AML-193 (cell line): ENCODE results near the gene C19orf67.

Experiments
- DNase-seq, 2 experiments: peaks; one replicate each; lab custom pipeline; 2025; lab: John Stamatoyannopoulos, UW

Gene C19orf67

DNA sequence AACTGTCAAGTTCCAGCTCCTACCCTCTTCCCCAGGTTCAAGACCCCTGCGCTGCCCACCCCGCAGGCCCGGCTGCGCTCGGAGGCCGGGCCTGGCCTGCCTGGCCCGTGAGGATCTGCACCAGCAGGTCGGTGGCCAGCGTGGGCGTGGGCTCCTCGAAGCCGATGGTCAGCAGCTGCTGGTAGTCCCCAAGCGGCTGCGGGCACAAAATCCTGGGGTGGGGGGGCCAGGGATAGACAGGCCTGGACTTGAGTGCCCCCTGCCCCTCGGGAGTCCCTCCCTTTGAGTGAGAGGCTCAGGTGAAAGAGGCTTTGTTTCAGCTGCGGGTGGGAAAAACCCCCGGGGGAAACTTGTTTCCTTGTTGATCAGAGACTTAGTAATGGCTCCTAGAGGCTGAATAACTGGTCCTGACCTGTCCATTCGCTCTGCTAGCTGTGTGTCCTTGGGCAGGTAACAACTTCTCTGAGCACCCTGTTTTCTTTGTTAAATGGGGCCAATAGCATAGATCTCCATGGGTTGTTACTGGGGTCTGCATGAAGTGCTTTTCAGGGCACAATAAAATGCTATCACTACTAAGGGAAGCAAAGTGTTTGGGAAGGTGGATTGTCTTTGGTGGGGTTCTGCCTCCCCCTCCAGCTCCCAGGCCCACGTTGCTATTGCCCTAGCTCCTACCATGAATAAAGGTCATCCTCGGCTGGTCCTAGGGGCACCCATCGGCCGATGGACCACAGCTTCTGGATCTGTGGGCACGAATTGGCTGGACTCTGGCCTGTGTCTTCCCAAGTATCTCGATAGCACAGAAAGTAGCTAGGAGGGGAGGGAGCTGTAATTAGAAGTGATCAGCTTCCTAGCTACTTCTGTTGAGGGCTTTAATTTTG, 3.5 kb downstream of the C19orf67 start:
- DNase-seq, result no peak

DNA sequence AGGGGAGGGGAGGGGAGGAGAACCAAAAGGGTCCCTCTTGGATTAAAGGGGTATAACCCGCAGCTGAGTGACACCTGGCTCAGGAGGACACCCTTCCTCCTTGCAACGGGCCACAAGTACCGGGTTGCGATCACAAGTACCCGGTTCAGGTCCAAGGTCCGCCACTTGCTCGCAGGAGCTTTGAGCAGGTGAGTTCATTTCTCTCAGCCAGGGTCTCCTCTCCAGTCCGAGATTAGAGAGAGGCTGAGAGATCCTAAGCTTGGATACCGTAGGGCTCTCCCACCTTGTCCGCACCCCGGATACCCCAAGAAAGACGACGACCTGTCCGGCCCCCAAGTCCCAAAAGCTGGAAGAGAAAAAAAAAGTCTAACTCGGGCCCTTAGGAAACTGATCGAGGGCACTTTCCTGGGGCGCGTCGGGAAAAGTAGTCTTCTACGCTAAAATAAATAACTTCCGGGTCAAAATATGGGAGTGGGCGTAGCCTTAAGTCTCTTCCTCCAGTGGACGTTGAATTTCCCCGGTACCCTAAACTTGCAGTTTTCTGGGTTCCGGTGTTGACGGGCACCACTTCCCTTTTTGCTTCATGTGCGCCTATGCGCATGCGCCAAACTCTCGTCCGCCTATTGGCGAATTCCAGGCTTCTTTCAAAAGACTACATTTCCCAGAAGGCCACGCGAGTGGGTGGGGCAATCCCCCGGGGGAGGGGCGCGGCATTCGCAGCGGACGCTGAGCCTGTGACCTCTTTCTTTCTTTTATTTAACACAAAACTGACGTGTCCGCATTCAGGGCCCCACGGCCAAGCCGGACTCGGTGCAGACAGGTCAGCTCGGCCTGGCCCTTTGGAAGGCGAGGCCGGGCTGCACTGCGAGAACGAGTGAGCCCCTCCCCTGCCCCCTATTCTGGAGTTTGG, 4.4 kb downstream of the C19orf67 start:
- peak; percentile 98 to 99 for DNase-seq

DNA sequence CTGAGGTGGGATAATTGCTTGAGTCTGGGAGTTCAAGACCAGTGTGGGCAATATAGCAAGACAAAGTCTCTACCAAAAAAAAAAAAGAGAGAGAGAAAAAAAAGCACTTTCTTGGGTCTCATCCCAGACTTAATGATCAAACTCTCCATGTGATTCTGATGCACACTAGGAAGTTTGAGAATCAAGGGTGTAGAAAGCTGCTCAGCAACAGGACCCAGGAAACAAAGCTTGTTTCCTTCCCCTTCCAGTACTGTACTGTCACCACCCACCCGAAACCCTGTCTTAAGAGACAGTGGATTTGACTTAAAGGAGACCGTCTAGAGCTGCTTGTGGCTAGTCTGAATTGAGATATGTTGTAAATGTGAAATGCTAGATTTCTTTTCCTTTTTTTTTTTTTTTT, 7.2 kb downstream of the C19orf67 start:
- DNase-seq, result peak; percentile 31 to 65

DNA sequence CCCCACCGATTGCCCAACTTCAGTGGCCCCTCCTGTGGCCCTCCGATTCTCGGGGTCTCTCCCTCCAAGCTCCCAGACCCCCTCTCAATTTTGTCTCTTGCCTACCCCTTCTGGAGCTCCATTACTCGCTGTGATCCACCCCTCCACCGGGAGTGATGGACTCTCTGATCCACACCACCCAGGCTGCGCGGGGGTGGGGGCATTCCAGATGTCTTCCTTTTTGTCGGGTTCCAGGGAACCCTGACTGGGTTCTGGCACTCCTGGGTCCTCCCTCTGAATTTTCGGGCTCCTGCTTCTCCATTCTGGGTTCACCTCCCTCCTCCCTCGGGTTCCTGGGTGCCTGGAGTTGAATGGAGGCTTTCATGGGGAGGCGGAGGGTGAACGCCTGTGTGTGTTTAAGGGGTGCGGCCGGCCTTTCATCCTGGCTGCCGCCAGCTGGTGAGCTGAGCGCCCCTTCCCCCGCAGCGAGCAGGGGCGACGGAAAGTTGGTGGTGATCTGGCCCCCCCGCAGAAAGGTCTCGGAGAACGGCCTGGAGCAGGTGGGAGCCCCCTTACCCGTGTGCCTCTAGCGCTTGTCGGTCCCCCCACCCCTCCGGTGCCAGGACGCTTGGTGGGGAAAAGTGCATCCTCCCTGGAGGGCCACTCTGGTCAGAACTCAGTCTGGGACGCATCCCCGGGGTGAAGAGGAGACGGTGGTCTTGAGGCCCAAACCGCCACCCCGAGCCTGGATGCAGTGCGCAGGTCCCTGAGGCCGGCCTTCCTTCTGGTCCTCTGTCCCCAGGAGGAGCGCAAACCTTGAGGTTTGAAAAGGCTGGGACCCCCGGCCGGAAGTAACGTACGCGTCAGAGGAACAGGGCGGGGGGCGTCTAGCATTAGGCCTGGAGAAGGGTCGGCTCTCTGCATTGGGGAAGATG, 11.4 kb downstream of the C19orf67 start:
- DNase-seq, result no peak

DNA sequence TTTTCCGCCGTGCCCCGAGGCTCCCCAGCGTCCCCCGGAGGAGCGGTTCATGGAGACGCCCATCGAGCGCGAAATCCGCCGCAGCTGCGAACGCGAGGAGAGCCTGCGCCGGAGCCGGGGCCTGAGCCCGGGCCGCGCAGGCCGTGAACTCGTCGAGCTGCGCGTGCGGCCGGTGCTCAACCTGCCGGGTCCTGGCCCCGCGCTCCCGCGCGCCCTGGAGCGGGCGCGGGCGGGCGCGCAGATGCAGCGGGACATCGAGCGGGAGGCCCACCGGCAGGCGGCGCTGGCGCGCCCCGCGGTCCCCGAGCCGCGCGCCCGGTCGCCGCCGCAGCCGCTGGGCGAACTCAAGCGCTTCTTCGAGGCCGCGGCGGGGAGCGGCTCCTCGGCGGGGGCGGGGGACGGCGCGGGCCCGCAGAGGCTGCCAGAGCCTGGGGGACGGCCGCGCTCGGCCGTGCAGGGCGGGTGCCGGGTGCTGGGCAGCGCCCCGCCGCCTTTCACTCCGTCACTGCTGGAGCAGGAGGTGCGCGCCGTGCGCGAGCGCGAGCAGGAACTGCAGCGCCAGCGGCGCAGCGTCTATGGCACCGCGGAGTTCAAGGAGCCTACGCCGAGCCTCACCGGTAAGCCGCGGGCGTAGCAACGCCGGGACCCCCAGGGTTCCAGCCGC, 12.2 kb downstream of the C19orf67 start:
- DNase-seq, result peak; percentile 67 to 69

DNA sequence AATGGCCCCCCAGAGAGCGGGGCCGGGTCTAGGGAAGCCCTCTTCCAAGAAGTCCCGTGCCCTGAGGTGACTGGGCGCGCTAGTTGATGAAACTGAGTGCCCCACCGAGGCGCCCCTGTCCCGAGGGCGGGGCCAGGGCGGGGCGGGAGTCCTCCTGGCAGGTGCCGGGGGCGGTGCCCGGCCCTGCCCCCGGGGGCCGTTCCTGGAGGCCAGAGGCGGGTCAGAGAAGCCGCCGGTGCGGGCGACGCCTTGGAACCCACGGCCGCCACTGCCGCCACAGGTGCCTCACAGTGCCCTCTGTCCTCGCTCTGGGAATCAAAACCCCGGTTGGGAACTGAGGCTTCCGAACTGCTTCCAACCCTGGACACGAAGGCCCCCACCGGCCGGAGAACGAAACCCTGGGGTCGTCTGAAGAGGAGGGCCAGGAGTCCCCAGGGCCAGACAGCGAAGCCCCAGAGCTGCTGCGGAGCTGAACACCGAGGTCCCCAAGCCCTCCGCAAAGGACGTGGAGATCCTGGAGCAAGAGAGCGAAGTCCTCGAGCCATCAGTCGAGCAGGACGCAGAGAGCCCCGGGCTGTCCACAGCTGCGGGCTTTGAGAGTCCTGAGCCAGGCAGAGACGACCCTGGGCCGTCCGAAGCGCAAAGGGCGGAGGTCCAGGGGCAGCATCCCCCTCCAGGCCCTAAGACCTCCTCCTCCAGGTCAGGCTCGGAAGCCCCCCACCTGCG, 12.9 kb downstream of the C19orf67 start, which contains the start of gene MISP3:
Gene MISP3, plus strand, starts transcription at position 252 of the 726 bp plus-strand sequence. CDS start 524 bp downstream, outside the sequence.
- no peak for DNase-seq

DNA sequence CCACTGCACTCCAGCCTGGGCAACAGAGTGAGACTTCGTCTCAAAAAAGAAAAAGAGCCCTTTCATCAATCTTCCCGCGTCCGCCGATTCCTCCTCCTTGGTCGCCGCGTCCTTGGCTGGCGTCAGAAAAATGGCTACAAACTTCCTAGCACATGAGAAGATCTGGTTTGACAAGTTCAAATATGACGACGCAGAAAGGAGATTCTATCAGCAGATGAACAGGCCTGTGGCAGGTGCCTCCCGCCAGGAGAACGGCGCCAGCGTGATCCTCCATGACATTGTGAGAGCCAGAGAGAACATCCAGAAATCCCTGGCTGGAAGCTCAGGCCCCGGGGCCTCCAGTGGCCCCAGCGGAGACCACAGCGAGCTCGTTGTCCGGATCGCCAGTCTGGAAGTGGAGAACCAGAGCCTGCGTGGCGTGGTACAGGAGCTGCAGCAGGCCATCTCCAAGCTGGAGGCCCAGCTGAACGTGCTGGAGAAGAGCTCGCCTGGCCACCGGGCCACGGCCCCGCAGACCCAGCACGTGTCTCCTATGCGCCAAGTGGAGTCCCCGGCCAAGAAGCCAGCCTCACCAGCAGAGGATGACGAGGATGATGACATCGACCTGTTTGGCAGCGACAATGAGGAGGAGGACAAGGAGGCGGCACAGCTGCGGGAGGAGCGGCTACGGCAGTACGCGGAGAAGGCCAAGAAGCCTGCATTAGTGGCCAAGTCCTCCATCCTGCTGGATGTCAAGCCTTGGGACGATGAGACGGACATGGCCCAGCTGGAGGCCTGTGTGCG, 15.1 kb downstream of the C19orf67 start:
- DNase-seq, result no peak

DNA sequence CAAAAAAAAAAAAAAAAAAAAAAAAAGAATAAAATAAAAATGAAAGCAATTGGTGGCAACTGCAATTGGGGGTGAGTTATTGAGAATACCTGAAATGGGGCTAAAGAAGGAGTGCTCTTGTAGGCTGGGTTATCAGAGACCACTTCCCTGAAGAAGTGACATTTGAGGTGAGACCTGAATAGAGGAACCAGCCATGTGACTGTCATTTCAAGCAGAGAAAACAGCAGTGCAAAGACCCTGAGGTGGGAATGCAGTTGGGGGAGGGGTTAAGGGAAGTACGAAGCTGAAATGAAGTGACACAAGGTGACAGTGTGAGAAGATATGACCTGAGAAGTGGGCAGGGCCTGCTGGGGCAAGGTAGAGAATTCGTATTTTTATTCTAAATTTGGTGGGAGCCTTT, 19.4 kb downstream of the C19orf67 start:
- DNase-seq, result no peak

DNA sequence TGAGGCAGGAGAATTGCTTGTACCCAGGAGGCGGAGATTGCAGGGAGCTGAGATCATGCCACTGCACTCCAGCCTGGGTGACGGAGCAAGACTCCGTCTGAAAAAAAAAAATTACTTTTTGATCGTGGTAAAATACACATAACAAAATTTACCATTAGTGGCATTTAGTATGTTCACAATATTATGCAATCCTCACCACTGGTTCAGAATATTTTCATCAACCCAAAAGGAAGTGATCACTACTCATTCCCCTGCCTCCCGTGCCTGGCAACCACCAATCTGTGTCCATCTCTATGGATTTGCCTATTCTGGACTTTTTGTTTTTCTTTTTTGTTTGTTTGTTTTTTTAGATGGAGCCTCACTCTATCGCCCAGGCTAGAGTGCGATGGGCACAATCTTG, 22.5 kb downstream of the C19orf67 start:
- DNase-seq, result no peak

DNA sequence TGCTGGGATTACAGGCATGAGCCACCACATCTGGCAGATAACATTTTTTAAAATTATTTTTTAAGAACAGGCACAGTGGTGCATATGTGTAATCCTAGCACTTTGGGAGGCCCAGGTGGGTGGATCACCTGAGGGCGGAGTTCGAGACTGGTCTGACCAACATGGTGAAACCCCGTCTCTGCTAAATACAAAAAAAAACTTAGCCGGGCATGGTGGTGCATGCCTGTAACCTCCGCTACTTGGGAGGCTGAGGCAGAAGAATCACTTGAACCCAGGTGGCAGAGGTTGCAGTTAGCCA, 23.1 kb downstream of the C19orf67 start:
- DNase-seq, result no peak

DNA sequence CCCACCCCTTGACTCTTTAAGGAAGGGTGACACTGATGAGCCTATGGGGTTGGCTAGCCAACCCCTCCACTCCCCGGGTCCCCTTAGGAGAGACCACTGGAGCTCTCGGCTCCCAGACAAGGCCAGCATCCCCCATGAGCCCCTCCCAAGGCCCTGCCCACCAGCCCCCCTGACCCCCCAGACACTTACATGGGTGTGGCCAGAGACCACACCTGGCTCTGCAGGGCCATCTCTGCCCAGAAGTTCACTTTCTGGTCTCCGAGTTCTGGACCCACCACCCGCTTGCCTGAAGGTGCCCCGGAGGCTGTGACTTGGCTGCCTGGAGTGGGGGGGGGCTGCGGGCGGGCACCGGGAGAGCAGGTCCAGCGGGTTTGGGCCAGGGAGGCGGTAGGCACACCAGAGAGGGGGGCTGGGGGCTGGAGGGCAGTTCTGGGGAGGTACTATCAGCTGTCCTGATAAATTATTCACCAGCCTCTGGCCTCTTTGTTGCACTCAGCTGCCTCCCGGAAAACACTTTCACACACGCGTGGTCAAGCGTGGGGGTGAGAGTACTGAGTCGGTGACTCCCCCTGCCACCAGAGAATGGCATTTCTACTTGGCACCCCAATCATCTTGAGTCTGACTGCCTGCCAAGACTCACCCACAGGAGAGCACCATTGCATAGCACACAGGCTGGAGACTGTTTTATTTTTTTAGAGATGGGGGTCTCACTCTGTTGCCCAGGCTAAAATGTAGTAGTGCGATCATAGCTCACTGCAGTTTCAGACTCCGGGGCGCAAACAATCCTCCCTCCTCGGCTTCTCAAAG, 23.6 kb downstream of the C19orf67 start, which contains the start of gene PALM3:
Gene PALM3, minus strand, starts transcription at position 326 of the 807 bp plus-strand sequence. Its CDS starts 96 bp downstream, at position 230.
- no peak for DNase-seq

DNA sequence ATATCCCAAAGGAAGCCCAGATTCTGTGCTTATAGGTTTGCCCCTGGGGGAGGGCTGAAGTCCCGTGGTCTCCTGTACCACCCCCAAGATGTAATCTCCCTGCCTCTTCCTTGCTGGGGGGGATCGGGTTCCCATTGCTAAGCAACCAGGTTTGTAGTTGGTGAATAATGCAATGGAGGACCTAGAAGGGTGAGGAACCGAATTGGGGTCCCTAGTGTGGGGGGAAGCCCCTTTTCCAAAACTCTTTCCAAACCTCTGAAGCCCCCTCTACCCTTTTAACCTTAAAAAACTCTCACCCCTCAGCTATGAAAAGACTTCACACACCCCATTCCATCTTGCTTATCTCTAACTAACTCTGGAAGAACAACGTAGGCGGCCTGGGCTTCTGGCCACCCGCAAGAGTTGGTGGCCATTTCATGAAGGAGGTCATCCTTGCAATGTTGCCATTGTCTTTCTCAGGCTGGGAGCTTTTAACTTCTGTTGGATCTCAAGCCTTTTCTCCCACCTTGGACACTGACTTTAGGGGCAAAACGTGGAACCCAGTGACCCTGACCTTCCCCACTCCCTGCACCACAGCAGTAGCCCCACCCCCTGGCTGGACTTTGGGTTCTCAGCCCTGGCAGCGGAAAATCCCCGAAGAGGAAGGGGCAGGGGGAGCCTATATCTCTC, 24.4 kb downstream of the C19orf67 start:
- DNase-seq, result no peak

DNA sequence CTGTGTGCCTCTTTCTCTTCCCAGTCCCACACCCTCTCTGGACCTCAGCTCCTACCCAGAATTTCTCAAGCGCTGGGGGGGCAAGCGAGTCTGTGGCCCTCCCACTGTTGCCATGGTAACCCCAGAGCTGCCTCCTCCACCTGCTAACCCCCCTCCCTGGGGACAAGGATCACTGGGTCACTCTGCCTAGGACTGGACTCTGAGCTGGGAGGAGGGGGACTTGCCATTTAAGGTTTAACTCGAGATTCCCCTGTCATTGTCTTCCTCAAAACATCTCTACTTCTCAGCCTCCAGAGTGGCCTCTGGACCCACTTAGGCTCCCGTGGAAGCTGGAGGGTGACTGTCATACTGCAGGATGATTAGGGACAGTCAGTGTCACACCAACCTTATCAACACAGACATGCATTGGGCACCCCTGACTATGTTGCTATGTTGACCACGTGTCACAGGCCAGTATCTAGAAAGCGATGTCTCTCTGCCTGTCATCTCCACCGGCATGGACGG, 25.9 kb downstream of the C19orf67 start:
- no peak for DNase-seq

DNA sequence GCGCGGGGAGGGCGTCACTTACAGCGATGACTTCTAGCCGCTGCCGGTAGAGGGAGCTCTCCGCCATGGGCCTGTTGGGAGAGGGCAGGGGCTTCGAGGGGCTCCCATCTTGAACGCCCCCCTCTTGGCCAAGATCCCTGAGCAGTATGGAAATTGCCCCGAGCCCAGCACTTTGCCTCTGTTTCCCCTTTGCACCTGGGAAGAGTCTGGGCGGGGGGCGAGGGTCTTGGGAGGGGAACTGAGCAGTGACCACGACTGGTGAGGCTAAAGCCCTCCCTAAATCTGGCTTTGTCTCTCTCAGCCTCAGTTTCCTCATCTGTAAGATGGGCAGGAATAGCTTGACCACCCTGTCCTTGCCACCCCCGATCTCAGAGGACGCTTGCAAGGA, 26.5 kb downstream of the C19orf67 start:
- no peak for DNase-seq

DNA sequence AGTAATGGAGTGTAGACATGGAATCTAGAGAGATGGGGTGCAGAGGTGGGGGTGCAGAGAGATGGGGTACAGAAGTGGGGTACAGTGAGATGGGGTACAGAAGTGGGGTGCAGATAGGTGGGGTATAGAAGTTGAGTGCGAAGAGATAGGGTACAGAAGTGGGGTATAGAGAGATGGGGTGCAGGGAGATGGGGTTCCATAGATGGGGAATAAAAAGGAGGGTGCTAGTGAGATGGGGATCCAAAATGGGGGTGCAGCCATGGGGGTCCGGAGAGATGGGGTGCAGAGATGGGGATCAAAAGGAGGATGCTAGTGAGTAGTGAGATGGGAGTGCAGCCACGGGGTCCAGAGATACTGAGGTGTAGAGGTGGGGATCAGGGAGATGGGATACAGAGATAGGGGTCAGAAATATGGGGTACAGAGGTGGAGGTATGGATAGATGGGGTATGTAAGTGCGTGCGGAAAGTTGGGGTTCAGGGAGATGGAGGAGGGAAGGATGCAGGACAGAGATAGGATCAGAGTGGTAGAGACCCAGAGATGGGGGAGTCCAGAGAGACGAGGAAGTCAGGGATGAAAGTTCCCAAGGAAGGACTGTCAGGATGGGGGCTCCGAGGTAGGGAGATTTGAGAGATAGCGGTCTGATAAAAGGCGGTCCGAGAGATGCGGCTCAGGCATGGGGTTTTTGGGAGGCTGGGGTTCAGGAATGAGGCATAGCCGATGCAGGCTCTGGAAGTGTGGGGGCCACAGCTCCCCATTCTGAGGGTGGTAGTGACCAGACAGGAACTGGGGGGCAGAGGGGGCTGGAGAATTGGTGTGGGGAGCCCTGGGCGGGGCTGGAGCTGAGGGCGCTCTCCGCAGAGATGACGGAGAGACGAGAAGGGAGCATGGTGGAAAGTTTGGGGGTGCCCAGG, 27.1 kb downstream of the C19orf67 start:
- DNase-seq, result no peak

DNA sequence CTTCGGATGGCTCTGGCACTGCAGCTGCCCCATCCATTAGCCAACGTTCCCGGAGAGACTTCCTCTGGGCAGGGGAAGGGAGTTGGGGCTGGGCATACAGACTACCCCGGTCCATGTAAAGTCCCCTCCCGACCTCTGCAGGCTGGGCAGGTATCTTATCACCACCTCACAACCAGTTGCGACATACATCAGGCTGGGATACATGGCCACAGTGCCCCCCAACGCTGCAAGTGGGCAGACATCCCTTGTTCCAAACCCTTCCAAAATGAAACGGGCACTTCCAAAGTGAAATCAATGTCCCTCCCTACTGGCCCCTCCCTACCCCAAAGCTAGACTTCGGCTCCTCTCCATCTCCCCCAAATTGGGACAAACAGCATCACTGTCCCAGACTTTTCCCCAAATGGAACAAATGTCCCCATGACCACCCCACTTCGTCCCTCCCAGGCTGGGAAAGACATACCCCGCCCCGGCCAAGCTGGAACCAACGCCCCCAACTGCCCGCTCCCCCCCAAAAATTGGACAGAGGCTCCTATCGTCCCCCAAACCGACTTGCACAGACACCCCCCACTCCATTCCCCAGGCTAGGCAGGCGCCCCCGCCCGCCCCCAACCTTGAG, 28.7 kb downstream of the C19orf67 start:
- DNase-seq, result no peak
